HUDEP-2 (cell line): ENCODE data around the gene USP3.

Experiments used
- DNase-seq, 76 experiments: peaks; one replicate each; lab custom pipeline; 2025; ENCODE audit not compliant: unreplicated experiment in 76 of 76; lab: John Stamatoyannopoulos, UW

USP3 gene

DNA sequence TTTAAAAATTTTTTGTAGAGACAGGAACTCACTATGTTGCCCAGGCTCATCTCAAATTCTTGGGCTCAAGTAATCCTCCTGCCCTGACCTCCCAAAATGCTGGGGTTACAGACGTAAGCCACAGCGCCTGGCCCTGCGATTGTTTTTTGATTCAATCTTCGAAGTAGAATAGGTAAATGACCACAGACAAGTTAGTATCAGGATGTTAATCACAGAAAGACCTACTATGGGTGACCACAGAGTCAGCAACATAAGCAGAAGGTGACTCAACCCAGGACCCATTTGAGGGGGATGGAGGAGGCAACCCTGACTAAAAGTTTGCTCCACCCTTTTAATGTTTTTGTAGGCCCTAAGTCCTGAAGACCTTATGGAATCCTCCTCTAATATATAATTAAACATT is 10.0 kb upstream of the USP3 start:
- DNase-seq: no peak

DNA sequence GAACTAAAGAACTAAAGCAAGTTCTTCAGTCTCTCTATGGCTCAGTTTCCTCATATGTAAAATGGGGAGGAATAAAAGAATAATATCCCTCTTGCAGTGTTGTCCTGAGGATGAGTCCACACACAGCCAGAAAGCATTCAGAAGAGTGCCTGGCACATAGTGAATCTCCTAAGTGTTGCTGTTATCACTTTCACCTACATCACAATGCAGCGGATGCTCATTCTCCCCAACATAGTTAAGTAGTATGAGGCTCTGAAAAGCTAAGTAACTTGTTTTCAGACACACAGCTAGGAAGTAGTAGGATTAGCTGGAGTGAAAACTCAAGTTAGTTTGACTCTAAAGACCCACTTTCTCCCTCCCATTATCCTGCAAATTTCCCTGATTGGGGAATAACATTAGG is 9.1 kb upstream of the USP3 start:
- DNase-seq: no peak

DNA sequence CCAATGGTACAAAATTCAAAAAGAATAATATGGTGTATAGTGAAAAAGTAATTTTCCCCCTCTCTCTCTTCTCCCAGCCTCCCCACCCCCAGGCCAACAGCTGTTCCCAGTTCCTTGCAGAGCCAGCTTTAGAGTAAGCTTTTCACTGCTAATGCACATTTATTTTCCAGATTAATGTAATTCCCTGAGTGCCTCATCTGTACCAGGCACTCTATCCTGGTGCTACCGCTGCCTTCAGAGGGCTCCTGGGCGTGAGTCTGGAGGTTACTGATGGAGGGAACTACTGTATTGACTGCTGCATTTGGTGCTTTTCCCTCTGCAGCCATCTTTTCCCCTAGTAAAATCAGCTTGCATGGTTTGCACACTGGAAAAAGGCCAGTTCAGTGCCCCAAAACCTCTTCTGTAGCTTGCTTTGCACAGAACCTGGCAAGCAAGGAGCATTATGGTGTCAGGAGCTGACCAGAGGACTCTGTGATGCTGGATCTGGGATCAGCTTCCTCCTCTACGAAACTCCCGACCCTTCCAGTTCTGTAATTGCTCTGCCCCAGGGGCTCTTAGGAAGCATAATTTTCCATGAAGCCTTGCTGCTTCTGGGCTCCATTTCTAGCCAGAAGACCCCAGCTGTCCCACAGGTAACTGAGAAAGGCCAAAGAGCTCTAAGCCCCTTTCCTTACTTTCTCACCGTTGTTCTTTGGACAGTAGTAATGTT is 8.5 kb upstream of the USP3 start:
- DNase-seq: no peak

- DNase-seq: no peak
Observed at GRCh38 chr15:63497642-63498467, 6.5 kb upstream of the USP3 start.

DNA sequence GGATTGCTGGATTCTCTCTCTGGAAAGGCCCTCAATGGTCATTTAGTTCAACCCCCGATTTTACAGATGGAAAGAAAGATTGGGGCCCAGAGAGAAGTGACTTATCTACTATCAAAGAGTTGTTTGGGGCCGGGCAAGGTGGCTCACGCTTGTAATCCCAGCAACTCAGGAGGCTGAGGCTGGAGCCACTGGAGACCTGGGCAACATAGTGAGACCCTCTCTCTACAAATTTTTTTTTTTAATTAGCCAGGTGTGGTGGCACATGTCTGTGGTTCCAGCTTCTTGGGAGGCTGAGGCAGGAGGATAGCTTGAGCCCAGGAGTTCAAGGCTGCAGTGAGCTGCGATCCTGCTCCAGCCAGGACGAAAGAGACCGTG is 5.2 kb upstream of the USP3 start:
- no peak for DNase-seq

GRCh38 chr15:63499611-63500010 is 4.8 kb upstream of the USP3 start:
- DNase-seq: no peak

DNA sequence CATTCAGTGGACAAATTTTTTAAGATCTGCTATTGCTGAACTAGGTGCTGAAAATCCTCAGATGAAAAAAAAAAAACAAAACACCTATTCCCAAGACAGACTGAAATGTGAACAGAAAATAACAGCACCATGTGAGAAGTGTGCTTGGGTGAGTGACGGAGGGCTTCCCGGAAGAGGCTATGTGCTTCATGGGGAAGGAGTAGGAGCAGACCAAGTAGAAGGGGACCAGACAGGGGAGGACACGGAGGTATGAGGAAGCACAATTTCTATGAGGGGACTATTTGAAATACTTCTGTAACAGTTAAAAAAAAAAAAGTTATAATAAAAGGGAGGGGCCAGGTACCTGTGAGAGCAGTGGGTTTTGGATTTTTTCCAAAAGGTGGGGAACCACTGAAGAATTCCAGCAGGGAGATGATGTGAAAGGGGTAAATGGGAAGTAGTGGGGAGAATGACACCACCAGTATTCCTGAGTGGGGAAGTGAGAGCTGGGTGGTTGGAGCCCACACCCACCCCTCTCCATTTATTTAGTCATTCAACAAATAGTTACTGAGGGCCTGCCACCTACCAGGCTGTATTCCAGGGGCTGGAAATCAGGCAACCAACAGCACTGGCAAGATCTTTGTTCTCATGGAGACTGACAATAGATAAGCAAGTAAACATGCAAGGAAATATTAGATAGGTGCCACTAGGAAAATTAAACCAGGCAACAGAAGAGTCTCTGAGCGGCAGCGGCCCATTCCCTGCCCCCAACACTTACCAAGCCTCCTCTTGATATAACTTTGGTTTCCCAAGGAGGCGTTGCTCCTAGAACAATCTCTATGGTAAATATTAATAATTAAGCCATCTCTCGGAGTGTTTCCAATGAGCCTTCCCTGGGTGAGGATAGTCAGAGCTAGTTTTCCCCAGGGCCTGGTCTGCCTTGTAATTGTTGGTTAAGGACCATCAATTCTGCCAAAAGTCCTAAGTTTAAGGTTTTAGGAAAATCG is 3.8 kb upstream of the USP3 start:
- DNase-seq: no peak

- no peak for DNase-seq
Observed at GRCh38 chr15:63501256-63502089, 2.9 kb upstream of the USP3 start.

DNA sequence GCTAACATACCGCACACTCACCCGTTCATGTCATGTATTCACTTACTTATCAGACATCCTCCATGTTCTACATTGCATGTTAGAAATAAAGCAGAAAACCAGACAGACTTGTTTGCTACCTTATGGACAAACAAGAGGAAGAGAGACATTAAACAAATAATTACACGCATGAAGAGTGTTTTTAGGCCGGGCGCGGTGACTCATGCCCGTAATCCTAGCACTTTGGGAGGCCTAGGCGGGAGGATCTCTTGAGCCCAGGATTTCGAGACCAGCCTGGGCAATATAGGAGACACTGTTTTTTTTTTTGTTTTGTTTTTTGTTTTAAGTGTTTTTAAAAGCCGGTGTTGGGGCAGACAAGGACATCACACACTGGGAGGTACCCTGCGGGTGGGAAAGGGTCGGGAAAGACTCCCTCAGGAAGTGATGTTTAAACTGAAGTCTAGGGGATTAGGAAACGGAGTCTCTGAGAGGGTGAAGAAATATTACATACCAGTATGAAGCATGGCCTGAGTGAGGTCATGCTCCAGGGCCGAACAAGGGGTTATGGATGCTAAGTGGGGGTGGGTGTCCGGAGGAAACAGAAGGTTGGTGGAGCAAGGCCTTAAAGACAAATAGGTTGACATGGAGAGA is 2.1 kb upstream of the USP3 start:
- DNase-seq: no peak

DNA sequence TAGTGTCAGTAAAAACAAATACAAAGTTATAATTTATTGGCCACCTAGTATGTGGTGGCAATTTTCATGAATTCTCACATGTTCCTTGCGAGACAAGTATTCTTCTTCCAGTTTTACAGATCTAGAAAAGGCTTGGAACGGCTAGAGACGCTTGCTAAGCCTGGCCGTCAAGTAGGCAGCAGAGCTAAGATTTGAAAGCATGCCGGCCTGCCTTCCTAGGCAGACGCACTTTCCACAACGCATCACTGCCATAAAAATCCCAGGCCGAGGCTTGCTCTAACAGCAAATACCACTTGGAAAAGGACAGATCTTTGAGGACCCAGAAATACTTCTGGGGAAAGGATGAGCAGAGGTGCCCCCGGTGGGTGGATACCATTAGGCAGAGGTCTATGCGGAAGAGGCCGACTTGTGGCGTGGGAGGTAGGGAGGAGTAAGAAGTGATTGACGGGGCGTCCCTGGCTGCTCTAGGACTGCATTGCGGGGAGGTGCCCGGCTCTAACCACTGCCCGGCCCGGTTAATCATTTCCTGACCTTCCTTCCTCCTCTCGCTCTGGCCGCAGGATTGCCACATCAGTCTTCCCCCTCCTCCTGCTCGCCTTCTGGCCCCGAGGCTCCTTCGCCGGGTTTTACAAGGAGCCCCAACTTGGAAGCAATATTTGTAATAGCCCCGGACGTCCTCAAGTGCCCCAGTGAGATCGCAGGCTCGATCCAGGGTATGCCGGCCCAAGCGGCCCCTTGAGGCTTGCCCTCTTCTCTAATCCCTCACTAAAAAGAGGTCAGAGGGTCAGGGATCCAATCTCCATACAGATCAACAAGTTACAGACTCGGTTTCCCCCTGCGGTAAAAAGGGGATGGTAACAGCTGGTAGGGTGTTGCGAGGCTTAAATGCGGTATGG is 1.3 kb upstream of the USP3 start:
- DNase-seq: peak in 74 of 76 experiments; percentile 14 to 86 (median 72)

- DNase-seq: peak in 65 of 76 experiments; percentile 24 to 82 (median 56)
Observed at GRCh38 chr15:63503739-63504246, 600 bp upstream of the USP3 start.

GRCh38 chr15:63504979-63505841 is 817 bp downstream of the USP3 start:
- peak in 56 of 76 experiments; percentile 8 to 72 (median 38) for DNase-seq

GRCh38 chr15:63505842-63506222 is 1.4 kb downstream of the USP3 start:
- DNase-seq: no peak

- DNase-seq: peak in 1 of 76 experiments; percentile 10
Observed at GRCh38 chr15:63506537-63507035, 2.2 kb downstream of the USP3 start.

DNA sequence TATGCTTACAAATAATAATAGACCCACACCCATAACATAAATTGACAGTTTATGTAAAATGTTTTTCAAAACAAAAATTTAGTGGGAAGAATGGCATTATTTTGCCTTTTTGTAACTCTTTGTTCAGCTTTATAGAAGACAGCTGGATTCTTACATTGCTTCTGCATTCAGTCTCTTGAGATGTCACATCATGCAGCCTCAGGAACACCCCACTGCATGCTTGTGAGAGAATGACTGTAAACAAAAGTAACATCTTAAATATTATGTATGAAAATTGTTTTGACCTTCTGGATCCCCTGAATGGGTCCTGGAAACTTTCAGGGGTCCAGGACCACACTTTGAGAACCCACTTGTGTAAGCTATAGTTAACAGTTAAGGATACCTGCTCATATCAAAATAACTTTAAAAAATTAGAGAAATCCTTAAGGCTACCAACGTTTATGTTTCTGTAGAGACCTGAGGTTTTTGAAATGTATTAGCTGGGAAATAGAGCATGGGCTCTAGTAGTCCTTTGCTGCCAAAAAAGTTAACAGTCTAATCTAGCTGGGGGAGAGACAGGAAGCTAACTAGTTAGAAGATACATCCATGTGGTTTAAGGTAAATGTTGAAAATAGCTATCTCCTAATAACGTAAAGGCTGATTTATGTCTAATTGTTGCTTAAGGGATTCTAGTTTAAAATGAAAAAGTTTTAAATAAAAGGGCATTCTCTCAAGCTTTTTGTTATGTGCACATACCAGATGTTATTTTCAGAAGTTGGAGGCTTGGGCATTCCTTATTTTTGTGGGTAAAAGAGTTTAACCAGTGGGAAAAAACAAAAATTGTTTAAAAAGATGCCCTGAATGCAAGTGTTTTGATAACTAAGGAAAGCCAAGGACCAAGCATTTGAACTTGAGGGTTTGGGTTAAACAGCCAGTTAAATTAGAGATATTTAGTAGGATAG is 3.8 kb downstream of the USP3 start:
- no peak for DNase-seq
